Left renal cortex interstitium (tissue), 4 donors: ENCODE results near the gene CHPT1. TPM values are rescaled to one million over a fixed set of nuclear protein-coding genes. Genes with fewer than 3 reads are reported as not detected.
A peak's percentile ranks its signal among the peaks of the same experiment; 100 is the strongest.
"Not testable (repeated sequence)": the region's sequence is repeated elsewhere in the genome, so short reads cannot be mapped to it uniquely, and the experiment has no call there.

Experiments used
- DNase-seq, 4 donors: peaks; one replicate each; pipeline ENCODE4 v3.0.0-alpha.2; 2013; ENCODE audit warnings: low read depth in 4 of 4, low spot score in 2 of 4, missing footprints in 1 of 4
- polyA plus RNA-seq, 4 donors: library from polyadenylated mRNA; unstranded; fragments of 120-200 nt; gene quantifications; one replicate each; pipeline ENCODE4 v1.2.1, GENCODE V29; 2013; ENCODE audit not compliant: insufficient read length in 4 of 4

The CHPT1 gene
- polyA plus RNA-seq, 4 donors: 38.5 to 45.5 (median 43.3) TPM

- DNase-seq: no peak
Measured at GRCh38 chr12:101719566-101719965, 22.1 kb downstream of the CHPT1 start.

DNA sequence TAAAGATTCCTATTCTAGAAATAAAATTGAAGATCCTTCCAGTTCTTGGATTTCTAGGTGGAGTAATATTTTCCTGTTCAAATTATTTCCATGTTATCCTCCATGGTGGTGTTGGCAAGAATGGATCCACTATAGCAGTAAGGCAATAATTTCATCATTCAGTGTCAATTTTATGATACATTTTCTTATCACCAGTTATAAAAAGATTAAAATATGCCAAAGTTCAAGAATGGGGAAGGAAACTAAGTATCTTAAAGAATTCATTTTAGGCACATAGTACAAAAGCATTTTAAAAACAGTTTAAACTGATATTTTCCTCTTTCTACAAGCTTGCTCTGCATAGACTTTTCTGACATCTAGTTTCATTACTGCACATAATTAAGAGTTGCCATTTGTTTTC is 22.7 kb downstream of the CHPT1 start:
- DNase-seq: no peak

DNA sequence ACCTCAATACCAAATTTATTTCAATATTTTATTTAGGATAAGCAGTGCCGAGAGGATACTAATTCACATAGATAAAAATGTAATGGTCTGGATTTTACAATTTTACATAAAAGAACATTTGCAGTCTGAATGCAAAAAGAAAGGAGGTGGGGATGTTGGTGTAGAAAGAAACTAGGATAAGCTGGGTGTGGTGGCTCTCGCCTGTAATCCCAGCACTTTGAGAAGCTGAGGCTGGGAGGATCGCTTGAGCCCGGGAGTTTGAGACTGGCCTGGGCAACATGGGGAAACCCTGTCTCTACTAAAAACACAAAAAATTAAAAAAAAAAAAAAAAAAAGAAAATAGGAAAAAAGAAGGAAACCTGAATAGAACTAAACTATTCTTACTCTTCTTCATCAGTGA is 25.0 kb downstream of the CHPT1 start:
- no peak for DNase-seq

- no peak for DNase-seq
Measured at GRCh38 chr12:101727098-101727497, 29.7 kb downstream of the CHPT1 start.

GRCh38 chr12:101729842-101730241 is 32.4 kb downstream of the CHPT1 start:
- DNase-seq: no peak

GRCh38 chr12:101732318-101732717 is 34.9 kb downstream of the CHPT1 start:
- DNase-seq: no peak

GRCh38 chr12:101733166-101733565 is 35.7 kb downstream of the CHPT1 start:
- DNase-seq: no peak

DNA sequence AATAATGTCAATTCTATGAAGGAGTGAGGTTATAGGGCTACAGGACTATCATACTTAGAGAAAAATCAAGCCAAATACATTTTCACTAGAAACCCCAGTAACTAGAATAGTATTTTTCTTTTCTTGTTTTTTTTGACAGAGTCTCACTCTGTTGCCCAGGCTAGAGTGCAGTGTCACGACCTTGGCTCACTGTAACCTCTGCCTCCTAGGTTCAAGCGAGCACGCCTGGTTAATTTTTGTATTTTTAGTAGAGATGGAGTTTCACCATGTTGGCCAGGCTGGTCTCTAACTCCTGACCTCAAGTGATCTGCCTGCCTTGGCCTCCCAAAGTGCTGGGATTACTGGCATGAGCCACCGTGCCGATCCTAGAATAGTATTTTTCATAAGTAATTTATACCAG is 37.0 kb downstream of the CHPT1 start:
- not testable (repeated sequence) for DNase-seq

DNA sequence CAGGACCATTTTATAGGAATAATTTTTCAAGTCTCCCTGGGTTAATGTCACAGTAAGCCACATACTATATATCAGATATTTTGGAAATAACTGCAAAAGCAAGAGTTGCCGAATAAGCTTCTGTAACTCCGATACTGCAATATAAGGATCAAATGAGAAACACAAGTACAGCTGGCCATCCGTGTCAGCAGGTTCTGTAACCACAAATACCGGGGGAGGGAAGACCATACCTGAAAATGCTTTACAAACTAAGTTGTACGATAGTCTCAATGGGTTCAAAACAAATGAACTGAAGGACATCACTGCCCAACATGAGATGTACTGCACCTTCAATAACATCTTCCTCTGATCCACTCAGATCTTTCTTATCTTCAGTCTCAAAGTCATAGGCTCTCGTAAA is 40.0 kb downstream of the CHPT1 start:
- no peak for DNase-seq

DNA sequence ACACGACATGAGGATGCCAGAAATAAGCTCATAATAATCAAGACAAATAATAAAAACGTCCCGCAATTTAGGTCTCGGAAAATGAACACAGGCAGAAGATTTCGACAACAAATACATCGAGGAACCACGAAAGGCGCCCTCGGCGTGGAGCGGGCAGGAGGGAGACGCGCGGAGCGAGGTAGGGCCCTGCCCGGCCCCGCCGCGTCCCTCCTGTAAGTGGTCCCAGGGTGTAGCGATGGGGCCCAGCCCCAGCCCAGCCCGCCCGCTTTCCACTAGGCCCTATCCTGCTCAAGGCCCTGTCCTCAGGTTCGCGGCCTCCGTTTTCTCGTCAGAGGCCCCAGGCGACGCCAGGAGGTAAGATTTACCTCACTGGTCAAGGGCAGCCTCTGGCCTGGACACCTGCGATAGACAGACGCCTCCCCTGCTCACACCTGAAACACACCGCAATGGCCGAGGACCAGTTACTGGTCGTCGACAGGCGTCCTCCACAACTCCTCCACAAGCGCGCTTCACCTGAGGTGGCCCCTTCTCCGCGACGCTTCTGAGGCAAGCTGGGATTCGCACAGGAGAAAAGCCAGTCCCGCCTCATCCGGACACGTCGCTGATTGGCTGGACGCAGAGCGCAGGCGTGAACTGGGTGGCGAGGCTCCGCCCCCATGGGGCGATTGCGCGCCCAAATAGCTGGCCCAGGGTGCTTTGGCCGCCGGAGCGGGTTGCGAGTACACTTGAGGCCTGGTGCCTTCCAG is 41.7 kb downstream of the CHPT1 start, which contains the start of gene SYCP3:
Gene SYCP3 (minus strand): TSS at position 543 of the 746 bp plus-strand sequence. CDS start 1,527 bp downstream, outside the sequence.
- no peak for DNase-seq

GRCh38 chr12:101740566-101740965 is 43.1 kb downstream of the CHPT1 start:
- DNase-seq: no peak

DNA sequence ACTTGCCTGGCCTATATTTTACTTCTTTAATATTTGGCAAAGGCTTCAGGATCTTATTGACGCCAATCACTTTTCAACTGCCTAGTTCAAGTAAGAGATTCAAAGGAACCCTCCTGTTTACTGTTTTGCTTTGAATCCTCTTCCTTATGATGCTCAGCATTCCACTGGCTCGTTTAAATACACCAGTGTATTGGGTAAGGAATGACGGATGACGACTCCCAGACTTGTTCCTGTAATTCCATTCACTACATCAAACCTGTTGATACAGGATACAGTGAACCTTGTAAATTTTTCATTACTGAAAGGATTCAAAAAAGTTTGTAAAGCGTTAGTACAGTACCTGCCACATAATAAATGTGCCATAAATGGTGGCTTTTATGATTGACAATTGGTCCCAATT is 43.5 kb downstream of the CHPT1 start:
- no peak for DNase-seq

- DNase-seq: no peak
Measured at GRCh38 chr12:101743242-101743641, 45.8 kb downstream of the CHPT1 start.

GRCh38 chr12:101743724-101744472 is 46.5 kb downstream of the CHPT1 start:
- DNase-seq: no peak

DNA sequence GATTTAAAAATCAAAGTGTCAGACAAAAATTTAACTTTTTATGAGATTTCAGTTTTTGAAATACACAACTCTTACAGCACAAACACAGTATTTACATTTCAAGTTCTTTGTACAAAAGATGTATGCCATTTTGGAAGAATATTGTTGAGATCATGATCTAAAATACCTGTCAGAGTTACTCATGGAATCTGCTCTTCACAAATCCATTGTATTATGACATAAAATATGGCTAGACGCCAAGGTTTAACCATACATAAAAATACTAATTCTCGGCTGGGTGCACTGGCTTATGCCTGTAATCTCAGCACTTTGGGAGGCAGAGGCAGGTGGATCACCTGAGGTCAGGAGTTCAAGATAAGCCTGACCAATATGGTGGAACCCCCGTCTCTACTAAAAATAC is 48.0 kb downstream of the CHPT1 start:
- DNase-seq: no peak

- DNase-seq: no peak
Measured at GRCh38 chr12:101746196-101746595, 48.8 kb downstream of the CHPT1 start.

DNA sequence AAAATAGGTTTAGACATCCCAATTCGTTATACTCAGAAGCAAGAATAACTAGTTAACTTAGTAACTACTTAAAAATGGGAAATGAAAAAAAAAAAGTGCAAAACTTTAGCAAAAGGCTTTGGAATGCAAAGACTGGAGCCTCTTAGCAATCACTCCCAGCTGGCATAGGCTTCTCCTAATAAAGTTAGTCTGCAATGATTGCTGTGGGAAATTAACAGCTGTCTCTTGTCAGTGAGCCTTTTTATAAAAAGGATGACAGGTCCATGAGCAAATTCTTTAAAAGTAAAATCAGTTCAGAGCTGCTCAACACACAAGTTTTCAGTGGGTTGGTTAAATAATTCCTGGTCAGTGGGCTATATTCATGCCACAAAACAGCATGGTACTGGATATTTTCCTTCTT is 49.2 kb downstream of the CHPT1 start:
- peak in 1 of 4 donors; percentile 6 for DNase-seq

- DNase-seq: no peak
Measured at GRCh38 chr12:101747697-101748096, 50.3 kb downstream of the CHPT1 start.

GRCh38 chr12:101748907-101749306 is 51.5 kb downstream of the CHPT1 start:
- no peak for DNase-seq

DNA sequence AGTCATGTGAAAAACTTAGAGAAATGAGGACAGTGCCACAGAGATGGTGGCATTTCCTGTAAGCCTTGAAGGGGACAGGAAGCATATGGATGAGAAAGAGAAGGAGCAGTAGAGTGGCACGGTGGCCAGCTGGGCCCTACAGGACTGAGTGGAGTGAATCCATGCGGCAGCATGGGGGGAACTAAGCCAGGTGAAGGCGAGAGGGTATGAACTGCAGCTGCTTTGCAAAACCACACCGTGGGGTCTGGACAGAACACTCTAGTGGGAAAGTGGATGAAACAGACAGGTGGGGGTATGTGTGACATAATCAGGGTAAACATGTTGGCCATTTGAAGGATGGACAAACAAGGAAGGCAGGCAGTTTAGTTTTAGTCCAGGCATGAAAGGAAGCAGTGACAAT is 52.2 kb downstream of the CHPT1 start:
- DNase-seq: no peak

DNA sequence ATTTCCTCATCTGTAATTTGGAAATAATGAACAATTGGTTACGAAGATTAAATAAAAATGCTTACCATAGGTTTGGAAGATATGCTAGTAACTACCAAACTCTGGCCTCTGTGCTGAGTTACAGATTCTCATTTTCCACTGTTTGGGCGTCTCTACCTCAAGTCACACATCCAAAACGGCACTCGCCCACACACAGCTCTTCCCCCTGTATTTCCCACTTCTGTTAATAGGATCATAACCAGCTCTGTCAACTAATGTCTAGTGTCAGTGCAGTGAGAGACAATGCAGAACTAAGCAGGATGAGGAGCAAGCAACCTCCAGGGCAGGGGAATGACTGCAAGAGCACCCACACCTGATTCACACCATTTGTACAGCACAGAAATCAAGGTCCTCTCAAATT is 52.7 kb downstream of the CHPT1 start:
- DNase-seq: no peak
